Dendritic cell treated with granulocyte-macrophage colony-stimulating factor and Interleukin-4, amounts not matched to agents 40 ng/mL and 50 ng/mL, for 4 days (primary cell): Measurements from ENCODE around the gene AFM.

Source experiments
- H3K27ac Mint-ChIP-seq: one replicate; pipeline ENCODE4 v1.8.0; 2022; ENCODE audit warnings: mild to moderate bottlenecking, mixed read lengths
- H3K27me3 Mint-ChIP-seq: one replicate; pipeline ENCODE4 v1.8.0; 2022; ENCODE audit warnings: mild to moderate bottlenecking, mixed read lengths
- H3K36me3 Mint-ChIP-seq: one replicate; pipeline ENCODE4 v1.8.0; 2022; ENCODE audit warnings: low read depth, mixed read lengths
- H3K4me1 Mint-ChIP-seq: one replicate; pipeline ENCODE4 v1.8.0; 2022; ENCODE audit warnings: low read depth, mixed read lengths
- H3K4me3 Mint-ChIP-seq: one replicate; pipeline ENCODE4 v1.8.0; 2022; ENCODE audit warnings: mild to moderate bottlenecking, moderate library complexity, mixed read lengths
- H3K9me3 Mint-ChIP-seq: one replicate; pipeline ENCODE4 v1.8.0; 2022; ENCODE audit warnings: mixed read lengths
- intact Hi-C: fragments of 100-400 bp; cut with micrococcal nuclease; formaldehyde crosslinking; loops from one replicate; pipeline ENCODE4 v1.15.0; 2022

Gene AFM

DNA sequence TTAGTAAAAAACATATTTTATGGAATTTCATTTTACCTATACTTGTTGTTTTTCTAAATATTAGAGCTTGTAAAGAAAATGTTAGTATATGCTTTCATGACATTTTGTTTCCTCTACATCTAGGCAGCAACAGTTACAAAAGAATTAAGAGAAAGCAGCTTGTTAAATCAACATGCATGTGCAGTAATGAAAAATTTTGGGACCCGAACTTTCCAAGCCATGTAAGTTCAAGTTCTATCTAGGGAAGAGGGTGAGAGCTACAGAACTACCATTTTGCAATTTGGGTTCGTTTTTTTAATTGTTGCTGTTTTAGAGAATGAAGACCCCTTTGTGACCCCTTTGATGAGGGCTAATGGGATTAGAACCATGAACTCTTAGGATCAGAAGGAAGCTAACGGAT is 38.3 kb upstream of the AFM start:
- intact Hi-C loops: no loop called here
- H3K27ac Mint-ChIP-seq: no peak overlapping the region
- no peak overlapping the region for H3K4me3 Mint-ChIP-seq
- no peaks in the 10 kb centered on the region for H3K27me3 Mint-ChIP-seq
- H3K36me3 Mint-ChIP-seq: no peaks in the 10 kb centered on the region
- H3K9me3 Mint-ChIP-seq: no peaks in the 10 kb centered on the region
- no peaks in the 10 kb centered on the region for H3K4me1 Mint-ChIP-seq

- Mint-ChIP-seq H3K4me1 (no peaks in the 10 kb centered on the region), H3K9me3 (no peaks in the 10 kb centered on the region), H3K4me3 (no peak overlapping the region), H3K27ac (no peak overlapping the region), H3K36me3 (no peaks in the 10 kb centered on the region), H3K27me3 (no peaks in the 10 kb centered on the region)
- intact Hi-C loops: loop anchor here (2.0 kb wide), 1 partner anchor 135 kb away; no protein-coding TSS in a partner anchor
Measured at GRCh38 chr4:73445383-73446335, 35.9 kb upstream of the AFM start.

DNA sequence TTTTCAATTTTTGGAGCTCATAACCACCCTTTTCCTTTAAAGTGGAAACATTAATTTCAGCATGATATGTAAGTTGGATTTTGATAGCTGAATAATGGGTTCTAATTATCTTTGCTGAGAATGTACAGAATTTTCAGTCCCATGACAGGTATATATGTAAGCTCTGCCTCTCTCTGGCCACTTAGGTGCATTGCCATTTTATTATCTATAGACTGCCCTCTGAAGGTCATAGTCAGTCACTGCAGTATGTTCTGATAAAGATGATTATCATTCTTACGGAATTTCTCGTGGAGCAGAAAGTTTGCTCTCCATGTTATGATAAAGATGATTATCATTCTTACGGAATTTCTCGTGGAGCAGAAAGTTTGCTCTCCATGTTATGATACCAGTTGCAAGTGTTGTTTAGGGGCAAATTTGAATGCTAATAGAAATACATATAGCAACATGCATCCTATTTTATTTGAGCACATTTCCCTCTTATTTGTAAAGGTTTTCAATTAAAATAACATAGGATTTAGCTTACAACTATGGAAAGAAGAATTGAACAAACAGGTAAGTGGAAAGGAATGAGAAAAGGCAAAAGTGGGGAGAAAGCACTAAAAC is 35.1 kb upstream of the AFM start:
- Mint-ChIP-seq H3K36me3 (no peaks in the 10 kb centered on the region), H3K27ac (no peak overlapping the region), H3K4me1 (no peaks in the 10 kb centered on the region), H3K9me3 (no peaks in the 10 kb centered on the region), H3K27me3 (no peaks in the 10 kb centered on the region), H3K4me3 (no peak overlapping the region)
- intact Hi-C loops: loop anchor here (2.0 kb wide), 1 partner anchor 136 kb away; no protein-coding TSS in a partner anchor

DNA sequence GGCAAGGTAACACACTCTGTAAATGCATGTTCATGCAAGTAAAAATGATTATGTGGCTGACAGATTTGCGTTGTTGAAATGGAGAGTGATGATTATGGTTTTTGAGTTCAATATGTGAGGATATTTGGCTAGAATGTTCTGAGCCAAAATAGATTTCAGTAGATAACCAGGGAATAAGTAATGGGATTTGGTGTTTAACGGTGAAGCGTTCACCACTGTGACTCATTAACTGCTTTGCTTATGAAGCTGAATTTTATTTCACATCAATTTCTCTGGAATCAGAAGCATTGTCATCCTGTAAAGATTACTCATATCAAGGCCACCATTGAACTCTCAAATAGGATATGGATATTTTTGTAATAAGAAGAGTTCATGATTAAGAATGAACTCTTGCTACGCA is 33.9 kb upstream of the AFM start:
- intact Hi-C loops: loop anchor here (2.0 kb wide), 1 partner anchor 137 kb away; no protein-coding TSS in a partner anchor
- H3K9me3 Mint-ChIP-seq: no peaks in the 10 kb centered on the region
- H3K27ac Mint-ChIP-seq: no peak overlapping the region
- no peaks in the 10 kb centered on the region for H3K36me3 Mint-ChIP-seq
- H3K27me3 Mint-ChIP-seq: no peaks in the 10 kb centered on the region
- H3K4me1 Mint-ChIP-seq: no peaks in the 10 kb centered on the region
- H3K4me3 Mint-ChIP-seq: no peak overlapping the region

DNA sequence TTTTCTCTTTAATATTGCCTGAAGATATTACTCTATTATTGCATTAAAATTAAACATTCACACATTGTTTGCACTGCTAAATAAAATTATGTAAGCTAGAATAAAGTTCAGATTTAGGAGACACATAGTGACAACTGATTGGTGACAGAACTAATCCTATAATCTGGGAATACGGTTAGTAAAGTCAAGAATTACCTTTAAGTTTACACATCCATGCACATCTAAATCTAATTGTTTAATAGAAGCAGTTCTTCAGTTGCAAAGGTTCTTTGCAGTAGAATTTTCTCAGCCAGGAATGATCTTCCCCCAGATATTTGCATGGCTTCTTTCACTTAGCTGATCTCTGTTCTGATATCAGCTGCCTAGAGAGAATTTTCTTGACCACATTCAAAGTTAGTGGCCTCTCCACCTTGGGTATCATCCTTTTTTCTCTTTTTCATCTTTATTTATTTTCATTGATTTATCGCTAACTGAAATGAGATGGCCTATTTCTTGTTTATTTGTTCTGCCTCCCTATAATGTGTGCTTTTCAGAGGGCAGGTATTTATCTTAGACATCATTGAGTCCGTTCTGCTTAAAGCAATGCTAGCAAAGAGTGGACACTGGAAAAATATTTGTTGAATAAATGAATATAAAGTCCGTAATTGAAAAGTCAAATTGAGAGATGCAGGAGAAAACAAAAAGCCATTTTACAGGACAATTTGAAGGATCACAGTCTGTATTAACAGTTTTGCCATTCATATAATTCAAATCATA is 32.9 kb upstream of the AFM start:
- Mint-ChIP-seq H3K36me3 (no peaks in the 10 kb centered on the region), H3K27me3 (no peaks in the 10 kb centered on the region), H3K4me1 (no peaks in the 10 kb centered on the region), H3K27ac (no peak overlapping the region), H3K4me3 (no peak overlapping the region), H3K9me3 (no peaks in the 10 kb centered on the region)
- intact Hi-C loops: no loop called here

DNA sequence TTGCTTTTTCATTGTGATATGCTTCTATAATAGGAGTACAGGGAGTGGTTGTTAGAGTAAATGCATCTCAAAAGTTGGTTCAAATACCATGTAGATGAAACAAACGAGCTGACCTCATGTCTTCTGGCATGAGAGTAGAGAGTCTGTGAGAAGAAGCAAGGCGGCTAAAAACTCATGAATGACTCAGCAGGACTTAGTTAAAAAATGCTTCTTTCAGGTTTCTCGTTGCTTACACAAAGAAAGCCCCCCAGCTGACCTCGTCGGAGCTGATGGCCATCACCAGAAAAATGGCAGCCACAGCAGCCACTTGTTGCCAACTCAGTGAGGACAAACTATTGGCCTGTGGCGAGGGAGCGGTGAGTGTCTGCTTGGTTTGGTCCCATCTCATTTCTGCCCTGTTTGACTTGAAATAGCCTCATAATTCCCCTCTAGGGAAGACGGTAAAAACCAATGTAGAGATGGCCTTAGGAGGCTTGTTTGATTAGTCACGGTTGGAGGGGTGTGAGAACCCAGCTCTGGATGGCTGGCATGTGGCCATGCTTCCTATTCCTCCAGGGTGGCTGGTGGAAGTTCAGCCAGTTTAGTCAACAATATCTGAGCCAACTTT is 31.0 kb upstream of the AFM start:
- intact Hi-C loops: no loop called here
- Mint-ChIP-seq H3K4me3 (no peak overlapping the region), H3K9me3 (no peaks in the 10 kb centered on the region), H3K27ac (no peak overlapping the region), H3K4me1 (no peaks in the 10 kb centered on the region), H3K27me3 (no peaks in the 10 kb centered on the region), H3K36me3 (no peaks in the 10 kb centered on the region)

- Mint-ChIP-seq H3K9me3 (no peaks in the 10 kb centered on the region), H3K4me1 (no peaks in the 10 kb centered on the region), H3K4me3 (no peak overlapping the region), H3K27me3 (no peaks in the 10 kb centered on the region), H3K27ac (no peak overlapping the region), H3K36me3 (no peaks in the 10 kb centered on the region)
- intact Hi-C loops: no loop called here
Measured at GRCh38 chr4:73451404-73451803, 30.1 kb upstream of the AFM start.

- Mint-ChIP-seq H3K36me3 (no peaks in the 10 kb centered on the region), H3K4me1 (no peaks in the 10 kb centered on the region), H3K4me3 (no peak overlapping the region), H3K27me3 (no peaks in the 10 kb centered on the region), H3K27ac (no peak overlapping the region), H3K9me3 (no peaks in the 10 kb centered on the region)
- intact Hi-C loops: no loop called here
Measured at GRCh38 chr4:73451981-73452747, 29.4 kb upstream of the AFM start.

DNA sequence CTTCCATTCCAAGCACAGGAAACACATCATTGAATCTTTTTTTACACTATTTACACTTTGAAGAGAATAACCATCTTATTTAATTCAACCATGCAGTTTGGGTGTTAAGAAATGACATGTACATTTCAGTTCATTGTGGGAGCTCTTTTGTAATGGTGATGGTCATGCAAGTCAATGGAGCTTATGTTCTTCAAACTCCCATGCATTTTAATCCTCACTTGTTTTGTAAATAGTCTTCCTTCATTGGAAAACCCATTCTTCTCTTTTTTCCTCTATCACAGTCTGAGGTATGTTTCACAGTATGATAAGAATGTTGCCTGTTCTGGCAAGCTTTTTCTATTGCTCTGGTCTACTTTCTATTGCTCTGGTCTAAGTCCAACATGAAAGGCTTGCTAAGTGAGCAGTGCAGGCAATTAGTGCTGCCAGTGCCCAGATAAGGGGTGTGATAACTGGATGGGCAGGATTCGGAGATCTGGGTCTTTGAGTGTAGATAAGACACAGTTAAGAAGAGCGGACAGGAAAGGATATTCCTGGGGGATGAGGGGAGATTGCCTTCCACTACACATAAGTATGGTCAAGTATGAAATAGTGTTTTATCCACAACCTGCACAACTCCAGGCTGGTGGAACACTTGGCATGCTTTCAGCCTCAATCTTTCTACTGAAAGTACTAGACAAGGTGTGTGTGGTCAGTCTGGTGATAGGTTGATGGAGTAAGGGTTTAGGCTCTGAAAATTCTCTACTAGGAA is 28.4 kb upstream of the AFM start:
- Mint-ChIP-seq H3K4me3 (no peak overlapping the region), H3K4me1 (no peaks in the 10 kb centered on the region), H3K9me3 (no peaks in the 10 kb centered on the region), H3K27ac (no peak overlapping the region), H3K36me3 (no peaks in the 10 kb centered on the region), H3K27me3 (no peaks in the 10 kb centered on the region)
- intact Hi-C loops: no loop called here

- Mint-ChIP-seq H3K36me3 (no peaks in the 10 kb centered on the region), H3K27ac (no peak overlapping the region), H3K9me3 (no peaks in the 10 kb centered on the region), H3K4me1 (no peaks in the 10 kb centered on the region), H3K4me3 (no peak overlapping the region), H3K27me3 (no peaks in the 10 kb centered on the region)
- intact Hi-C loops: no loop called here
Measured at GRCh38 chr4:73453701-73454005, 27.9 kb upstream of the AFM start.

- intact Hi-C loops: no loop called here
- Mint-ChIP-seq H3K27me3 (no peaks in the 10 kb centered on the region), H3K4me1 (no peaks in the 10 kb centered on the region), H3K27ac (no peak overlapping the region), H3K36me3 (no peaks in the 10 kb centered on the region), H3K4me3 (no peak overlapping the region), H3K9me3 (no peaks in the 10 kb centered on the region)
Measured at GRCh38 chr4:73454920-73455319, 26.6 kb upstream of the AFM start.

GRCh38 chr4:73456177-73457022 is 25.1 kb upstream of the AFM start:
- Mint-ChIP-seq H3K27me3 (no peaks in the 10 kb centered on the region), H3K9me3 (no peaks in the 10 kb centered on the region), H3K36me3 (no peaks in the 10 kb centered on the region), H3K27ac (no peak overlapping the region), H3K4me1 (no peaks in the 10 kb centered on the region), H3K4me3 (no peak overlapping the region)
- intact Hi-C loops: no loop called here
